Fibroblast of lung (primary cell): ENCODE measurements around the gene ICA1L. TPM values are rescaled to one million over a fixed set of nuclear protein-coding genes. Genes with fewer than 3 reads are reported as not detected.

Experiments
- DNase-seq, 2 donors: peaks; one replicate each; pipeline versions ENCODE4 v3.0.0 to v3.0.0-alpha.2; 2010; ENCODE audit warnings: low read depth in 2 of 2
- H2AFZ ChIP-seq: 2 replicates; pipeline ENCODE4 v1.5.1; 2012; ENCODE audit warnings: low read length, control low read depth, inconsistent platforms
- H3K27ac ChIP-seq: 2 replicates; pipeline ENCODE4 v1.5.1; 2011; ENCODE audit warnings: low read length, control low read depth; ENCODE audit not compliant: insufficient read depth
- H3K27me3 ChIP-seq: 2 replicates; pipeline ENCODE4 v1.5.1; 2011; ENCODE audit warnings: mild to moderate bottlenecking, low read length; ENCODE audit not compliant: control insufficient read depth, insufficient read depth
- H3K36me3 ChIP-seq: 2 replicates; pipeline ENCODE4 v1.5.1; 2011; ENCODE audit warnings: low read length; ENCODE audit not compliant: control insufficient read depth, insufficient read depth
- H3K4me1 ChIP-seq: 2 replicates; pipeline ENCODE4 v1.5.1; 2011; ENCODE audit warnings: low read length; ENCODE audit not compliant: control insufficient read depth, insufficient read depth; ENCODE audit errors: extremely low read depth
- H3K4me2 ChIP-seq: 2 replicates; pipeline ENCODE4 v1.5.1; 2011; ENCODE audit warnings: low read length, control low read depth; ENCODE audit not compliant: insufficient read depth; ENCODE audit errors: extremely low read depth
- H3K4me3 ChIP-seq, 4 experiments: fragments of 200-600 bp in 1 of 4; sonication (generic) in 1 of 4; replicated peaks in 1 of 4; 2 replicates each; pipeline ENCODE4 v1.5.1; 2011 to 2016; ENCODE audit warnings: low read length in 4 of 4, low read depth in 3 of 4, mild to moderate bottlenecking in 3 of 4, control low read depth in 2 of 4, inconsistent platforms in 1 of 4, mixed read lengths in 1 of 4; ENCODE audit not compliant: insufficient read depth in 1 of 4; ENCODE audit errors: control extremely low read depth in 1 of 4
- H3K79me2 ChIP-seq: 2 replicates; pipeline ENCODE4 v1.5.1; 2012; ENCODE audit warnings: mild to moderate bottlenecking, low read length, inconsistent platforms; ENCODE audit not compliant: control insufficient read depth, insufficient read depth
- H3K9ac ChIP-seq: 2 replicates; pipeline ENCODE4 v1.5.1; 2011; ENCODE audit warnings: mild to moderate bottlenecking, low read length, control low read depth; ENCODE audit not compliant: insufficient read depth
- H3K9me3 ChIP-seq: 2 replicates; pipeline ENCODE4 v1.5.1; 2012; ENCODE audit warnings: low read depth, low read length; ENCODE audit not compliant: control insufficient read depth, insufficient read depth
- H4K20me1 ChIP-seq: 2 replicates; pipeline ENCODE4 v1.5.1; 2011; ENCODE audit warnings: low read length; ENCODE audit not compliant: control insufficient read depth, insufficient read depth; ENCODE audit errors: extremely low read depth
- CTCF ChIP-seq, 2 donors: IDR thresholded peaks in 1 of 2; conservative IDR thresholded peaks in 1 of 2; 1 replicate in 1 of 2; 2 replicates in 1 of 2; pipeline ENCODE4 v1.5.1; 2011 to 2012; ENCODE audit warnings: low read length in 2 of 2, control low read depth in 1 of 2, inconsistent platforms in 1 of 2, low read depth in 1 of 2, mild to moderate bottlenecking in 1 of 2
- EZH2 ChIP-seq: IDR thresholded peaks from 2 replicates; pipeline ENCODE4 v1.5.1; 2012; ENCODE audit warnings: low read length, control low read depth, mild to moderate bottlenecking; ENCODE audit errors: missing control alignments
- polyA plus RNA-seq, 2 donors: library from polyadenylated mRNA; depleted of rRNA in 1 of 2; stranded (reverse) in 1 of 2; unstranded in 1 of 2; fragments of >200 nt; gene quantifications; 2 replicates each; pipeline ENCODE4 v1.2.1, GENCODE V29; 2011 to 2012; ENCODE audit warnings: missing spikeins in 1 of 2
- total RNA-seq: library from RNA; depleted of rRNA; stranded (reverse); fragments of >200 nt; gene quantifications from 2 replicates; pipeline ENCODE4 v1.2.1, GENCODE V29; 2014

The ICA1L gene
- total and polyA plus RNA-seq, 2 donors (not counting 1 experiment from before 2014, with no cell fraction given), result 3.1 to 4.6 TPM

GRCh38 chr2:202749477-202749876, 122.1 kb downstream of the ICA1L start:
- H3K9ac ChIP-seq, result no peak overlapping the region
- H3K27me3 ChIP-seq, result no peaks in the 10 kb centered on the region
- no peak overlapping the region for H3K4me3 ChIP-seq
- H4K20me1 ChIP-seq, result no peaks in the 10 kb centered on the region
- DNase-seq, result no peak
- H3K27ac ChIP-seq, result no peak overlapping the region
- H3K4me2 ChIP-seq, result no peak overlapping the region
- no peaks in the 10 kb centered on the region for H3K36me3 ChIP-seq
- TF ChIP-seq CTCF (conservative IDR thresholded peaks at IDR 0.05 in 1 of 2, IDR thresholded peaks at IDR 0.05 in 1 of 2; ENCODE audit: low read depth in 1 of 2, low read length in 2 of 2) (no peak), EZH2 (no peak)
- H2AFZ ChIP-seq, result no peak overlapping the region
- no peaks in the 10 kb centered on the region for H3K4me1 ChIP-seq
- H3K9me3 ChIP-seq, result no peaks in the 10 kb centered on the region
- no peaks in the 10 kb centered on the region for H3K79me2 ChIP-seq

DNA sequence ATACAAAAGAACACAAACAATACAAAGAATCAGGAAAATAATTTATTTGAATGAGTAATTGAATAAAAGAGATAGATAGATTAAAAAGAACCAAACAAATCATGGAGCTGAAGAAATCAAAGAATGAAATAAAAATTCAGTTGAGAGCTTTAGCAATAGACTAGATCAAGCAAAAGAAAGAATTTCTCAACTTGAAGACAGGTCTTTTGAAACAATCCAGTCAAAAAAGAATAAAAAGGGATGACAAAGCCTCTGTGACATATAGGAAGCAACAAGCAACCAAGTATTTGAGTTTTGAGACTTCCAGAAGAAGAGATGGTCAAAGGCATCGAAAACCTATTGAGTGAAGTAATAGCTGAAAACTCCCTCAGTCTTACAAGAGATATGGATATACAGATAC, 128.0 kb downstream of the ICA1L start:
- Histone ChIP-seq H4K20me1 (no peaks in the 10 kb centered on the region), H3K4me2 (no peak overlapping the region), H3K4me1 (no peaks in the 10 kb centered on the region), H3K27ac (no peak overlapping the region), H3K36me3 (no peaks in the 10 kb centered on the region), H2AFZ (no peak overlapping the region), H3K79me2 (no peaks in the 10 kb centered on the region), H3K27me3 (no peaks in the 10 kb centered on the region), H3K4me3 (no peak overlapping the region), H3K9ac (no peak overlapping the region), H3K9me3 (no peaks in the 10 kb centered on the region)
- no peak for TF ChIP-seq CTCF (conservative IDR thresholded peaks at IDR 0.05 in 1 of 2, IDR thresholded peaks at IDR 0.05 in 1 of 2; ENCODE audit: low read depth in 1 of 2, low read length in 2 of 2)
- no peak for TF ChIP-seq EZH2
- DNase-seq, result no peak

DNA sequence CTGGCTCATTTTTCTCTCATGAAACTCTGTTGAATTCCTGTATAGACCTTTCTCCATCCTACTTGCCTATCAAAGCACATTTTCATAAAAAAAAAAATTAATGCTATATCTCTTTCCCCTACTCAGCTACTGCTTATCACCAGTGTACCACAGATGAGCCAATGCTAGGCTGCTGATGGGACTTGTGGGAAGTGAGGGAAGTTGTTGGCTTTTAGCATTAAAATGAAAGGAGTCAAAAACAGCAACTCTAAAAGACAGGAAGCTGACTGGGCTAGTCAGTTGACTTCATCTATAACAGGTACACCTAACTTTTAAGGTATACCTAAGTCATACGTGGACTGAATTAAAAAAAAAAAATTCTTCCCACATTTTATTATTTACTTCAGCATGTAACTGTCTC, 134.7 kb downstream of the ICA1L start:
- H3K4me2 ChIP-seq, result no peak overlapping the region
- no peak for DNase-seq
- TF ChIP-seq EZH2 (no peak), CTCF (conservative IDR thresholded peaks at IDR 0.05 in 1 of 2, IDR thresholded peaks at IDR 0.05 in 1 of 2; ENCODE audit: low read depth in 1 of 2, low read length in 2 of 2) (no peak)
- H3K9ac ChIP-seq, result no peak overlapping the region
- H3K27me3 ChIP-seq, result no peaks in the 10 kb centered on the region
- no peaks in the 10 kb centered on the region for H3K79me2 ChIP-seq
- H4K20me1 ChIP-seq, result no peaks in the 10 kb centered on the region
- H2AFZ ChIP-seq, result no peak overlapping the region
- no peak overlapping the region for H3K27ac ChIP-seq
- no peak overlapping the region for H3K4me3 ChIP-seq
- no peaks in the 10 kb centered on the region for H3K4me1 ChIP-seq
- no peaks in the 10 kb centered on the region for H3K36me3 ChIP-seq
- H3K9me3 ChIP-seq, result no peaks in the 10 kb centered on the region
